WTC11 (cell line): Measurements from ENCODE around the gene TMEM143. TPM values are rescaled to one million over a fixed set of nuclear protein-coding genes. Genes with fewer than 3 reads are reported as not detected.

Experiments used
- ATAC-seq: fragments of 200-7000 bp; cut with Tn5 transposase; 2 replicates; pipeline ENCODE4 v1.10.0; 2021; ENCODE audit warnings: mild to moderate bottlenecking, moderate library complexity
- CTCF ChIA-PET: fragments of 300-600 bp; sonication (Branson Sonifier 250); formaldehyde crosslinking; loops from one replicate; lab custom pipeline; 2021; ENCODE audit warnings: antibody characterized with exemption; lab: Charles Lee
- POLR2A ChIA-PET: fragments of 350-600 bp; sonication (Branson Sonifier 250); formaldehyde crosslinking; loops from one replicate; lab custom pipeline; 2021; ENCODE audit warnings: antibody characterized with exemption; lab: Charles Lee
- DNase-seq: peaks from one replicate; pipeline ENCODE4 v3.0.0; 2021; ENCODE audit warnings: low spot score
- H3K27ac Mint-ChIP-seq: 2 replicates; pipeline ENCODE4 v1.8.0; 2021; ENCODE audit warnings: mixed read lengths
- H3K27me3 Mint-ChIP-seq: 2 replicates; pipeline ENCODE4 v1.8.0; 2021; ENCODE audit warnings: low read depth, mild to moderate bottlenecking, moderate library complexity, mixed read lengths
- H3K36me3 Mint-ChIP-seq: 2 replicates; pipeline ENCODE4 v1.8.0; 2021; ENCODE audit warnings: mixed read lengths
- H3K4me1 Mint-ChIP-seq: 2 replicates; pipeline ENCODE4 v1.8.0; 2022; ENCODE audit warnings: mixed read lengths
- H3K4me3 Mint-ChIP-seq: 2 replicates; pipeline ENCODE4 v1.8.0; 2021; ENCODE audit warnings: mild to moderate bottlenecking, moderate library complexity, mixed read lengths
- H3K9me3 Mint-ChIP-seq: 2 replicates; pipeline ENCODE4 v1.8.0; 2021; ENCODE audit warnings: mixed read lengths
- ATF3 ChIP-seq: sonication (generic); formaldehyde crosslinking; conservative IDR thresholded peaks from 2 replicates; pipeline ENCODE4 v1.8.1; 2022; ENCODE audit warnings: mild to moderate bottlenecking, missing genetic modification reagents
- CREB1 ChIP-seq: sonication (generic); formaldehyde crosslinking; IDR thresholded peaks from 2 replicates; pipeline ENCODE4 v1.8.0; 2023; ENCODE audit warnings: mild to moderate bottlenecking, missing genetic modification reagents
- CREM ChIP-seq: sonication (generic); formaldehyde crosslinking; IDR thresholded peaks from 2 replicates; pipeline ENCODE4 v1.8.1; 2022; ENCODE audit warnings: mild to moderate bottlenecking, missing genetic modification reagents, moderate library complexity
- E2F1 ChIP-seq: sonication (generic); formaldehyde crosslinking; IDR thresholded peaks from 2 replicates; pipeline ENCODE4 v1.8.0; 2022; ENCODE audit warnings: mild to moderate bottlenecking, missing genetic modification reagents
- E2F5 ChIP-seq: sonication (generic); formaldehyde crosslinking; IDR thresholded peaks from 2 replicates; pipeline ENCODE4 v1.8.1; 2022; ENCODE audit warnings: mild to moderate bottlenecking, moderate library complexity, missing genetic modification reagents
- ELF4 ChIP-seq: sonication (generic); formaldehyde crosslinking; IDR thresholded peaks from 2 replicates; pipeline ENCODE4 v1.8.1; 2022; ENCODE audit warnings: low read depth, mild to moderate bottlenecking, moderate library complexity, missing genetic modification reagents
- ESRRA ChIP-seq: sonication (generic); formaldehyde crosslinking; IDR thresholded peaks from 2 replicates; pipeline ENCODE4 v1.8.1; 2022; ENCODE audit warnings: mild to moderate bottlenecking, missing genetic modification reagents, borderline replicate concordance
- ETV6 ChIP-seq: sonication (generic); formaldehyde crosslinking; IDR thresholded peaks from 2 replicates; pipeline ENCODE4 v1.8.1; 2022; ENCODE audit warnings: mild to moderate bottlenecking, missing genetic modification reagents
- FOXK1 ChIP-seq: sonication (generic); formaldehyde crosslinking; IDR thresholded peaks from 2 replicates; pipeline ENCODE4 v1.8.0; 2022; ENCODE audit warnings: mild to moderate bottlenecking, moderate library complexity, missing genetic modification reagents
- FOXP4 ChIP-seq: sonication (generic); formaldehyde crosslinking; IDR thresholded peaks from 2 replicates; pipeline ENCODE4 v1.8.0; 2022; ENCODE audit warnings: mild to moderate bottlenecking, missing genetic modification reagents
- HMGA2 ChIP-seq: fragments of 250-450 bp; sonication (Bioruptor Pico); IDR thresholded peaks from 2 replicates; pipeline ENCODE4 v1.4.0; 2021; ENCODE audit warnings: mild to moderate bottlenecking, moderate library complexity
- IRF2 ChIP-seq: sonication (generic); formaldehyde crosslinking; IDR thresholded peaks from 2 replicates; pipeline ENCODE4 v1.8.0; 2022; ENCODE audit warnings: low read depth, missing genetic modification reagents, borderline replicate concordance
- KAT7 ChIP-seq: sonication (generic); formaldehyde crosslinking; IDR thresholded peaks from 2 replicates; pipeline ENCODE4 v1.8.1; 2023; ENCODE audit warnings: missing genetic modification reagents, mild to moderate bottlenecking, borderline replicate concordance
- MYBL2 ChIP-seq: sonication (generic); formaldehyde crosslinking; IDR thresholded peaks from 2 replicates; pipeline ENCODE4 v1.8.1; 2023; ENCODE audit warnings: mild to moderate bottlenecking, moderate library complexity, missing genetic modification reagents
- NFE2L1 ChIP-seq: sonication (generic); formaldehyde crosslinking; IDR thresholded peaks from 2 replicates; pipeline ENCODE4 v1.8.1; 2023; ENCODE audit warnings: missing genetic modification reagents
- NR2C2 ChIP-seq: sonication (generic); formaldehyde crosslinking; IDR thresholded peaks from 2 replicates; pipeline ENCODE4 v1.8.0; 2022; ENCODE audit warnings: mild to moderate bottlenecking, missing genetic modification reagents
- PREB ChIP-seq: sonication (generic); formaldehyde crosslinking; IDR thresholded peaks from 2 replicates; pipeline ENCODE4 v1.8.1; 2022; ENCODE audit warnings: mild to moderate bottlenecking, missing genetic modification reagents, moderate library complexity, borderline replicate concordance
- SMAD3 ChIP-seq: sonication (generic); formaldehyde crosslinking; IDR thresholded peaks from 2 replicates; pipeline ENCODE4 v1.8.0; 2022; ENCODE audit warnings: missing genetic modification reagents, mild to moderate bottlenecking, borderline replicate concordance
- SMAD4 ChIP-seq: sonication (generic); formaldehyde crosslinking; IDR thresholded peaks from 2 replicates; pipeline ENCODE4 v1.8.0; 2022; ENCODE audit warnings: mild to moderate bottlenecking, missing genetic modification reagents
- SOX15 ChIP-seq: fragments of 250-450 bp; sonication (Bioruptor Pico); IDR thresholded peaks from 2 replicates; pipeline ENCODE4 v1.9.0; 2021; ENCODE audit warnings: mild to moderate bottlenecking
- SP1 ChIP-seq: sonication (generic); formaldehyde crosslinking; conservative IDR thresholded peaks from 2 replicates; pipeline ENCODE4 v1.8.1; 2022; ENCODE audit warnings: missing genetic modification reagents
- ZBTB21 ChIP-seq: sonication (generic); formaldehyde crosslinking; IDR thresholded peaks from 2 replicates; pipeline ENCODE4 v1.8.1; 2023; ENCODE audit warnings: mild to moderate bottlenecking, missing genetic modification reagents, borderline replicate concordance
- ZNF232 ChIP-seq: sonication (generic); formaldehyde crosslinking; IDR thresholded peaks from 2 replicates; pipeline ENCODE4 v1.8.0; 2022; ENCODE audit warnings: mild to moderate bottlenecking, missing genetic modification reagents
- ZNF263 ChIP-seq: sonication (generic); formaldehyde crosslinking; IDR thresholded peaks from 2 replicates; pipeline ENCODE4 v1.8.1; 2022; ENCODE audit warnings: low read depth, mild to moderate bottlenecking, moderate library complexity, missing genetic modification reagents
- ZNF281 ChIP-seq: sonication (generic); formaldehyde crosslinking; IDR thresholded peaks from 2 replicates; pipeline ENCODE4 v1.8.0; 2023; ENCODE audit warnings: mild to moderate bottlenecking, missing genetic modification reagents
- ZNF396 ChIP-seq: fragments of 250-450 bp; sonication (Bioruptor Pico); IDR thresholded peaks from 2 replicates; pipeline ENCODE4 v1.8.0; 2021; ENCODE audit warnings: mild to moderate bottlenecking, moderate library complexity, borderline replicate concordance
- ZNF512 ChIP-seq: sonication (generic); formaldehyde crosslinking; IDR thresholded peaks from 2 replicates; pipeline ENCODE4 v1.8.1; 2022; ENCODE audit warnings: missing genetic modification reagents, borderline replicate concordance
- total RNA-seq: library from RNA; stranded (reverse); gene quantifications from 3 replicates; pipeline ENCODE4 v1.2.3, GENCODE V29; 2021

The TMEM143 gene
- total RNA-seq, 1 experiment from 2014 or later = 20.2 TPM

- ATAC-seq (peak; percentile 74), DNase-seq (peak; percentile 98)
- peaks cover 44% of the 10 kb centered on the region for H3K27me3 Mint-ChIP-seq
- POLR2A ChIA-PET = interaction anchor here (0.6 to 1.5 kb wide), 4 partner anchors 16 to 534 kb away, joined by 3 to 5 read pairs (median 3); no protein-coding TSS in a partner anchor
- H3K9me3 Mint-ChIP-seq = no peaks in the 10 kb centered on the region
- no peaks in the 10 kb centered on the region for H3K36me3 Mint-ChIP-seq
- H3K4me1 Mint-ChIP-seq = peaks cover 72% of the 10 kb centered on the region
- peak overlapping the region; percentile 73 for H3K4me3 Mint-ChIP-seq
- H3K27ac Mint-ChIP-seq = peak overlapping the region; percentile 100
- CTCF ChIA-PET = interaction anchor here (0.6 to 1.4 kb wide), 3 partner anchors 16 to 46 kb away, joined by 3 to 5 read pairs (median 3); no protein-coding TSS in a partner anchor
- TF ChIP-seq E2F5 (peak; percentile 77; the same call in 1 of the 2 replicates), SMAD3 (peak; percentile 76; the same call in 1 of the 2 replicates), ZNF232 (0 out of 2 replicates have a peak, but pooled peaks have one; percentile 74), PREB (no peak), SMAD4 (CRISPR knock-in tag) (no peak), CREB1 (no peak), ZBTB21 (CRISPR knock-in tag) (no peak), ETV6 (peak; percentile 62; the same call in 1 of the 2 replicates), SOX15 (no peak), ESRRA (CRISPR knock-in tag) (peak; percentile 89), HMGA2 (CRISPR knock-in tag) (no peak), ZNF512 (no peak), IRF2 (CRISPR knock-in tag) (no peak), KAT7 (no peak), SP1 (CRISPR knock-in tag) (peak; percentile 88), NFE2L1 (CRISPR knock-in tag) (peak; percentile 87), ZNF281 (CRISPR knock-in tag) (0 out of 2 replicates have a peak, but pooled peaks have one; percentile 30), ZNF396 (no peak), NR2C2 (CRISPR knock-in tag) (no peak), ZNF263 (no peak), FOXP4 (CRISPR knock-in tag) (peak; percentile 98), ATF3 (CRISPR knock-in tag) (no peak), ELF4 (CRISPR knock-in tag) (peak; percentile 62; the same call in 1 of the 2 replicates), CREM (CRISPR knock-in tag) (peak; percentile 33; the same call in 1 of the 2 replicates), MYBL2 (peak; percentile 86), FOXK1 (CRISPR knock-in tag) (peak; percentile 94), E2F1 (no peak)
Observed at GRCh38 chr19:48398375-48399235, 34.9 kb upstream of the TMEM143 start.
